Hematopoietic multipotent progenitor cell treated with erythropoietin and hydrocortisone succinate and interleukin-3 and kit ligand, for 15 days (in vitro differentiated cells): ENCODE data around the gene MYO9B.
A peak's percentile ranks its signal among the peaks of the same experiment; 100 is the strongest.

ENCODE experiments used
- DNase-seq: peaks from one replicate; pipeline ENCODE4 v3.0.0-alpha.2; 2015; ENCODE audit warnings: low spot score

MYO9B gene

GRCh38 chr19:17060802-17061201, 14.8 kb upstream of the MYO9B start:
- no peak for DNase-seq

DNA sequence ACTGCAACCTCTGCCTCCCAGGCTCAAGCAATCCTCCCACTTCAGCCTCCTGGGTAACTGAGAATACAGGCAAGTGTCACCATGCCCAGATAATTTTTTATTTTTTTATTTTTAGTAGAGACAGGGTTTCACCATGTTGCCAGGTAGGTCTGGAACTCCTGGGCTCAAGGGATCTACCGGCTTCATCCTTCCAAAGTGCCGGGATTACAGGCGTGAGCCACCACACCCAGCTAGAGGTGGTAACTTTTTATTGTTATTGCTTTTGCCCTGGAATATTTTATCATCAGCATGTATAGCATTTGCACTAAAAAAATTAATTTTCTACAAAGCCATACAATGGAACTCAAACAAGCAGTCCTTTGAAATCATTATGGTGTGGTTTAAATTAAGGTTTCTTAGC, 14.4 kb upstream of the MYO9B start:
- no peak for DNase-seq

- DNase-seq, result no peak
Observed at GRCh38 chr19:17061691-17062090, 13.9 kb upstream of the MYO9B start.

- DNase-seq, result no peak
Observed at GRCh38 chr19:17063428-17063827, 12.1 kb upstream of the MYO9B start.

GRCh38 chr19:17069193-17069592, 6.4 kb upstream of the MYO9B start:
- DNase-seq, result no peak

- no peak for DNase-seq
Observed at GRCh38 chr19:17070421-17070820, 5.2 kb upstream of the MYO9B start.

- DNase-seq, result no peak
Observed at GRCh38 chr19:17070912-17071311, 4.7 kb upstream of the MYO9B start.

DNA sequence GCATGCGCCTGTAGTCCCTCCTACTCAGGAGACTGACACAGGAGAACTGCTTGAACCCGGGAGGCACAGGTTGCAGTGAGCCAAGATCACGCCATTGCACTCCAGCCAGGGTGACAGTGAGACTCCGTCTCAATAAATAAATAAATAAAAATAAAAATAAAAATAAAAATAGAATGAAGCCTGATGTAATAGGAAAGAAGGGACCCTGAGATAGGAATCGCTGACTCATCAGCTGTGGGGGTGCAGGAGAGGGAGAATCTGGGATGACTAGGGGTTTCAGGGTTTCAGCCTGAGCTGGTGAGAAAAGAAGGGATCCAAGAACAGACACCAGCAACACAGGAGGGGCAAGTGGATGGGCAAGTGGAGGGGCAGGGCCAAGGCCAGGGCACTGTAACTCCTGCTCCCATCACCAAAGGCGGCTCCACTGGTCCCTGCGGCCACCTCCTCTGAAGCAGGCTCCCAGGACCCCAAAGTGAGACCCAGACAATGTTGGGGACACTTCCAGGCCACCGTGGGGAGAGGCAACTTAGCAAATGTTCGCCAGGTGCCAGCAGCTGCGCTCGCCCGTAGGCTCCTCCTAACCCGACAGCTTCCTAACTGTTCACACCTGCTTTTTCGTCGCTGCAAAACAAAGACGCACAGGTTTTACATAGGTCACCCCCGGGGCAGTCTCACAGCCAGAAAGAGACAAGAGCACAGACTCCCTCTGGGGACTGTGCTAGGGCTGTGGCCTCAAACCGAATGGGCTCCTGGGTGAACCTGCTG, 1.5 kb upstream of the MYO9B start:
- peak; percentile 53 for DNase-seq

DNA sequence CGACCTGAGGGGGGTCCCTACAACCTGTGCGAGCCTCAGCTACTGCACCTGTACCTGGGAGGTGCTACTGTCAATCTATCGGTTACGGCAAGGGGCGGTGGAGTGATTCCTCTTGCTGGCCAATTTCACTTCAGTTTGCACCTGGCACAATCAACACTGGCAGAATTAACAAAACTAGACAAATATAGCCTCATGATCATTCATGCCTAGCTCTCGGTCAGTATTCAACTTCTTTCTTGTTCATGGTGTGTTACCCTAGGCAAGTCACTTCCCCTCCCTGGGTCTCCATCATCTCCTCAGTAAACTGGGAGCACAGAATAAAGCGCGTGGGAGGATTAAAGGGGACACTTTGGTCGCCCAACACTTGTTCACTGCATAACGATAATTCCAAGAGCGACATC, 943 bp upstream of the MYO9B start:
- no peak for DNase-seq

DNA sequence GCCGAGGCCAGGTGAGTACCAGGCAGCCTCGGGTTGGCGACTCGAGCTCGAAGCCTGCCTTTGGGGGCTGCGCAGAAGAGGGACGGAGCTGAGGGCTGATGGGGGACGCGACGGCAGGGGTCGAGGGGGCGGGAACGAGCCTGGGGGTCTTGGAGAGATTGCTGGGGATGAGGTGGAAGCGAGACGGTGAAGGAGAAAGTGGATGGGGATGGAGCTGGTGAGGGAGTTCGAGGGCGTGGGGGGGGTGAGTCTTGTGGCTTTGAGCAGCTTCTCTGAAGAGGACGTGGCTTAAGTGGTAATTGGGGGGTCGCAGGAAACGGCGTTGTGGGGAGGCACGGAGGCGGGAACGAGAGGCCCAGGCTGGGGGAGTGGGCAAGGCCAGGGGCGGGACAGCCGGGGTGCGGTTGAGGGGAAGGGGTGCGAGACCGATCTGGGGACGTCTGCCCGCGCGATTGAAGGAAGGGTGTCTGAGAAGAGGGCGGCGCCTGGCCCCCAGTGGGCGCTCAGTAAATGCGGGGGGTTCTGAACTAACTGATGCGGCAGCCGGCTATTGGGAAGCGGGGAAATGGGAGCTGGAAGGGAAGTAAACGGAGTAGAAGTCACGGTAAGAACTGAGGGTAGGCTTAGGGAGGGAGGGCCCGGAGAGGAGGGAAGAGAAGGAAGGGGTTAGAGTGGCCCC, 426 bp downstream of the MYO9B start:
- peak; percentile 16 for DNase-seq

- DNase-seq, result no peak
Observed at GRCh38 chr19:17076543-17076991, 990 bp downstream of the MYO9B start.

GRCh38 chr19:17077447-17078028, 2.0 kb downstream of the MYO9B start:
- DNase-seq, result no peak

DNA sequence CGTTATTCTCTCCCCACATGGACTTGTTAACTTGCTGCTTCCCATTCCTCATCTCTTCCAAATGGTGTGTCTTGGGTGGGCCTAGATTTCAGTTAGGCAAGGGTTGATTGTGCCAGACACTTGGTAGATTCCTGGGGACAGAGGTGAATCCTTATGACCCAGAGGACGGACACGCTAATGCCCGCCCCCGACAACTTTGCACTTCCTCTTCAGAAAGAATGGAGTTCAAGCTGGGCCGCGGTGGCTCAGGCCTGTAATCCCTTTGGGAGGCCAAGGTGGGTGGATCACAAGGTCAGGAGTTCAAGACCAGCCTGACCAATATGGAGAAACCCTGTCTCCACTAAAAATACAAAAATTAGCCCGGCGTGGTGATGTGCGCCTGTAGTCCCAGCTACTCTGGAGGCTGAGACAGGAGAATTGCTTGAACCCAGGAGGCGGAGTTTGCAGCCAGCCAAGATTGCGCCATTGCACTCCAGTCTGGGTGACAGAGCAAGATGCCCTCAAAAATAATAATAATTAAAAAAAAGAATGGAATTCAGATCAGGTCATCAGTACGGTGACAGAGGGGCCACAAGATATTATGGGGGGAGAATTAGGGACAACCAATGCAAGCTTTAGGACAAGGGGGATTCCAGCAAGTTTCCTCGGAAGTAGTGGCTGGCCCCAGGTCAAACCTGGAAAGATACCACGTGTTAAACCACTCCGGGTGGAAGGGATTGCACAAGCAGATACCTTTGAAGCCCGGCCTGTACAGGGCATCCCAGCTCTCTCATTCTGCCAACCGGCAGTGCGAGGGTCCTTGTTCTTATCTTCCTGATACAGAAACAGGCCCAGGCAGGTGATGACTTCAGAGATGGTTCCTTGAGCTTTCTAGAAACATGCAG, 2.7 kb downstream of the MYO9B start:
- no peak for DNase-seq

DNA sequence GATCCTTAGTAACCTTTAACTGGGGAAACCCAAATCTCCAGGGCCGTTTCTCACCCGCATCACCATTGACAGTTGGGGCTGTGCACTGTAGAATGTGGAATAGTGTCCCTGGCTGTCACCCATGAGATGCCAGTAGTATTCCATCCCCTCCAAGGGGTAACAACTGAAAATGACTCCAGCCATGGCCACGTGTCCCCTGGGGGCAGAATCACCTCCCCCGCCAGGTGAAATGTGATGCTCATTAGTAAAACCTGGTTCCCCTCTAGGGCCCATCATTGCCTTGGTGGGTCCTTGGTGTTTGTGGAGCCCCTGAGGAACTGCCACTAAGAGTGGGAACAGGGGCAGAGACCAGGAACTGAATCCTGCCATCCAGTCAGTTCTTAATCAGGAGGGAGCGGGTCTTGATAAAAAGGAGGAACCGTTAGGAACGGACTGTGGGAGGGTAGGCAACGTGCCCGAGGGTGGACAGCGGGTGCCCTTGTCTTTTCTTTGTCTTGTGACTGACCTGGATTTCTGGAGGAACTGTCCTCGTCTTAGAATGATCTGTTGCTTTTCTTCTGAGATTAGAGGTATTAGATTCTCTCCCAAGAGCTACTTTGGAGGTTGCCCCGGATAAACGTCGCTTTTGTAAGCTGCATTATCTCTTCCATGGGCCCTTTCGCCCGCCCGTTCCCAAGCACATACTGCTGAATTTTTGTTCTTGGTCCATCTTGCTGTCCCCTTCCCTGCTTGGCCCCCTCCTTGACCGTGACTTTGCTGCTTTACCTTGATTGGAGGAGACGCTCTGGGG, 3.5 kb downstream of the MYO9B start:
- no peak for DNase-seq

DNA sequence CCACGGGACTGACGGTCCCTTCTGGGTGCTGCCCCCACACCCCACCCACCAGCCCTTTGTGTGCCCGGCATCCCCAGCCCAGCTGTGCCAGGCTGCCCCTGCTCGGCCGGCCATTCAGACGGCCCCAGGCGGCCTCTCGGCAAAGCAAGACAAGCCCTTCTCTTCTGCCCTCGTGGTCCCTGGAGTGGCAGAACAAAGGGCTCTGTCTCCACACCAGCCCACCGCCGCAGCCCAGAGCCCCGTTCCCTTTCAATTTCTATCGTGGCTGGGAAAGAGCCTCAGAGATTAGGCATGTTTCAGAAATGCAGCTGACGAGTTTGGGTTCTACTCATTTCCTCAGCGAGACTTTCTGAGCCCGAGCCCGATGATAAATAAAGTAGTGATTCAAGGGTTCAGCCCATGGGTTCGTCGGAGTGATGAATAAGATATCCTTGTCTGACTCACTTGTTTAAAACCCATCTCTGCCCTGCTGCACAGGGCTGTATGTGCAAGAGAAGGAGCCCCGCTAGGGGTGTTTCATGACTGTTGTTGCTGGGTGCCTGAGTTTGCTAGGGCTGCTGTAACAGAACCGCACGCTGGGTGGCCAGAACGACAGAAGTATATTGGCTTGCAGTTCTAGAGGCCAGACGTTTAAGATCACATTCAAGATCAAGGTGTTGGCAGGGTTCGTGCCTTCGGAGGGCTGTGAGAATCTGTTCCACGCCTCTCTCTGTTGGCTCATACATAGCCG, 4.3 kb downstream of the MYO9B start:
- DNase-seq, result no peak

GRCh38 chr19:17080440-17080801, 4.8 kb downstream of the MYO9B start:
- no peak for DNase-seq

- no peak for DNase-seq
Observed at GRCh38 chr19:17081672-17082630, 6.4 kb downstream of the MYO9B start.

DNA sequence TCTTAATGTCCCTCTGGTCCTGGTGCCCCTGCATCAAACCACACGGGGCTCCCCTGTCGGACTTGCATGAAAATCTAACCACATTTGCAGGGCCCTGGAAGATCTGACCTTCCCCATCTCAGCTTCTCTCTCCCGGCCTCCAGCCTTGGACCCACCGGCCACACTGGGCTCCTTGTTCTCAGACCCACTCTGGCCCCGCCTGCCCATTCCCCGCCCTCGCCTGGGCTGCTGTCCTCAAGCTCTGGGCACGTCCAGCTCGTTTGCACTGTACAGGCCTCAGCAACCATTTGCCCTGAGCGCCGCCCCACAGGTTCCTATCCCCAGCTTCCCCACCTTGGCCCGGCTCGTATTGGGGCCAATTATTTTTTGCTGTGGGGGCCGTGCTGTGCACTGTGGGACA, 10.5 kb downstream of the MYO9B start:
- DNase-seq, result no peak

DNA sequence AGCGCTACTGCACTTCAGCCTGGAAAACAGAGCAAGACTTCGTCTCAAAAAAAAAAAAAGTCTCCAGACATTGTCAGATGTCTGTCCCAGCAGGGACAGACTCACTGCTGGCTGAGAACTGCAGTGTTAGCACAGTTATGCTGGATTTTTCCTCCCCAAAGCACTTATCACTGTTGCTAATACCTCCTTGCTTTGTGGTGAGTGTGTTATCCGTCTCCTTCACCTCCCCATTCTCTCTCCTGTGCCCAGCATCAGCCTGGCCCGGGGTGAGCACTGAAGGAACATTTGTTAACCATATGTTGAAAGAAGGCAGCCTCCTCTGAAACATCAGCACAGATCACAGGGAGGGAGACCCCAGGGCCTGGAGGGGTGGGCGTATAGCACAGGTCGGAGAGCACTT, 11.3 kb downstream of the MYO9B start:
- DNase-seq, result no peak

DNA sequence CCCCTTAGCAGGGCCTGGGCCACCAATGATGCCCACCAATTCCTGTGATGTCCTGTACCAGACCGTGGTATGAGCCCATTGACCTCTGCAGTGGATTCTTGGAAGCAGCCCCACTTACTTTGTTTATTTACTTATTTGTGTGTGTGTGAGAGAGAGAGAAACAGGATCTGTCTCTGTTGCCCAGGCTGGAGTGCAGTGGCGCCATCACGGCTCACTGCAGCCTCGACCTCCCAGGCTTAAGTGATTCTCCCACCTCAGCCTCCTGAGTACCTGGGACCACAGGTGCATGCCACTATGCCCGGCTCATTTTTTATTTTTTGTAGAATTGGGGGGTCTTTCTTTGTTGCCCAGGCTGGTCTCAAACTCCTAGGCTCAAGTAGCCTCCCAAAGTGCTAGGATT, 13.0 kb downstream of the MYO9B start:
- DNase-seq, result no peak
